ENCODE results near the gene ANO7.

Gene ANO7

DNA sequence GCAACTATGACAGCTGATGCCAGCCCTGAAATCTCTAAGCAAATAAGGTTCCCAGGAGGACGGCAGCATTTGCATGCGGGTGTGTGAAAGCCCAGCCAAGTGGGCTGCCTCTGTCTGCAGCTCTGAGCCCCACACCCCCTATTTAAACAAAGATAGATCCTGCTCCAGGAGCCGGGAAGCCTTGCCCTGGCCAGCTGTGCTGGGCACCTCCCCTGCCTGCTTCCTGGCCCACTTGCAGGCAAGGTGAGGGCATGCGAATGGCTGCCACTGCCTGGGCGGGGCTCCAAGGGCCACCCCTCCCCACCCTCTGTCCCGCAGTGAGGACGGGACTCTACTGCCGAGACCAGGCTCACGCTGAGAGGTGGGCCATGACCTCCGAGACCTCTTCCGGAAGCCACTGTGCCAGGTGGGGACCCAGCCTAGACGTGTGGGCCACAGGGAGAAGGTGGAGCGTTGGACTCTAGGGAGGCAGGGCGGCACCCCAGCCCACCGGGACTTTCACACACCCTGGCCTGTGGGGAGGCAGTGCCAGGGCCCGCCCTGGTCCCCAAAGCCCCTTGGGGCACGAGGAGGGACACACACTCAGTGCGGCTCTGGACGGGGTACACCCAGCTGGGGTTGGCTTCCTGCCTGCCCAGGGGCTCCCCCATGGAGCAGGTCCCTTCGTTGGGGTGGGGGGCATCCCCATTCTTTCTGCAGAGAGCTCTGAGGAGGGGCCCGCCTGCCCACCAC is at the start of gene ANO7:
Gene ANO7, plus strand, starts transcription at position 317 of the 732 bp plus-strand sequence. CDS start 1,387 bp downstream, outside the sequence.
- H3K9ac ChIP-seq (ENCODE audit: low read length) = no peak within 1 kb of the TSS
- no peak within 1 kb of the TSS for H2AFZ ChIP-seq (ENCODE audit: low read length)
- H3F3A ChIP-seq (ENCODE audit: insufficient read depth, low read length) = no peaks in the 10 kb centered on the region
- no peaks in the 10 kb centered on the region for H4K20me1 ChIP-seq (ENCODE audit: insufficient read depth, low read length)
- no peaks in the 10 kb centered on the region for H3K9me3 ChIP-seq (ENCODE audit: low read length)
- H3K4me3 ChIP-seq (ENCODE audit: low read depth, low read length, poor library complexity, severe bottlenecking) = peak within 1 kb of the TSS; percentile 20
- no peaks in the 10 kb centered on the region for H3K79me2 ChIP-seq (ENCODE audit: insufficient read depth, low read length)
- no peaks in the 10 kb centered on the region for H3K36me3 ChIP-seq (ENCODE audit: insufficient read depth, low read length)
- peaks cover 10% of the 10 kb centered on the region for H3K4me1 ChIP-seq (ENCODE audit: insufficient read depth, low read length, severe bottlenecking)
- H3K27me3 ChIP-seq (ENCODE audit: insufficient read depth, low read length) = peaks cover 8% of the 10 kb centered on the region; the same call in 1 of the 2 replicates
- TF ChIP-seq CTCF (IDR thresholded peaks at IDR 0.05; ENCODE audit: low read length) = no peak
- no peak for TF ChIP-seq EZH2 (IDR thresholded peaks at IDR 0.05; ENCODE audit: borderline replicate concordance, low read length)
- peak within 1 kb of the TSS; percentile 43; the same call in 1 of the 2 replicates for H3K4me2 ChIP-seq (ENCODE audit: low read length)
- H3K9me2 ChIP-seq (ENCODE audit: low read depth, low read length) = no peaks in the 10 kb centered on the region
- no peak within 1 kb of the TSS for H3K27ac ChIP-seq (ENCODE audit: low read depth, low read length, poor library complexity, severe bottlenecking)

GRCh38 chr2:241139531-241140444 is 48.7 kb upstream of the ANO7 start:
- Histone ChIP-seq H3K4me2 (ENCODE audit: low read length) (no peak overlapping the region), H4K20me1 (ENCODE audit: insufficient read depth, low read length) (no peaks in the 10 kb centered on the region), H3F3A (ENCODE audit: insufficient read depth, low read length) (no peaks in the 10 kb centered on the region), H3K27me3 (ENCODE audit: insufficient read depth, low read length) (no peaks in the 10 kb centered on the region), H3K4me1 (ENCODE audit: insufficient read depth, low read length, severe bottlenecking) (no peaks in the 10 kb centered on the region), H2AFZ (ENCODE audit: low read length) (no peak overlapping the region), H3K9me2 (ENCODE audit: low read depth, low read length) (no peaks in the 10 kb centered on the region), H3K36me3 (ENCODE audit: insufficient read depth, low read length) (peaks cover 73% of the 10 kb centered on the region), H3K9me3 (ENCODE audit: low read length) (no peaks in the 10 kb centered on the region), H3K79me2 (ENCODE audit: insufficient read depth, low read length) (no peaks in the 10 kb centered on the region), H3K27ac (ENCODE audit: low read depth, low read length, poor library complexity, severe bottlenecking) (no peak overlapping the region), H3K4me3 (ENCODE audit: low read depth, low read length, poor library complexity, severe bottlenecking) (no peak overlapping the region), H3K9ac (ENCODE audit: low read length) (no peak overlapping the region)
- no peak for TF ChIP-seq EZH2 (IDR thresholded peaks at IDR 0.05; ENCODE audit: borderline replicate concordance, low read length)
- TF ChIP-seq CTCF (IDR thresholded peaks at IDR 0.05; ENCODE audit: low read length) = no peak

DNA sequence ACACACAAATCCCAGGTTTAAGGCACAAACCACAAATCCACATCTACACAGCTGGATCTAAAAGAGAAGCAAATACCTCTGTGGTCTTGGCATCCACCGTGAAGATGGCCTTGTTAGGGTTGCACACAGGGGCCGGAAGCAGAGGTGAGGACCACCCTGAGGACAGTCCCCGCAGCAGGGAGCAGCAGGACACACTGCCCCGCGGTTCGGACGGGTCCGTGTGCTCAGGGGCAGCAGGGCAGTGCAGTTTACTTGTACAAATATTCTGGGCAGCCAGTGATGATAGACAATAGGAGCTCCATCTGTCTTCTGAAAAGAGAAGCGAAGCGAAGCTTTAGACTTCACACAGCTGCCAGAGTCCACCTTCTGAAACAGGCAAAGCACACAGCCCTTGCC is 48.0 kb upstream of the ANO7 start:
- Histone ChIP-seq H3K27me3 (ENCODE audit: insufficient read depth, low read length) (no peaks in the 10 kb centered on the region), H3K4me3 (ENCODE audit: low read depth, low read length, poor library complexity, severe bottlenecking) (no peak overlapping the region), H4K20me1 (ENCODE audit: insufficient read depth, low read length) (no peaks in the 10 kb centered on the region), H3K9me2 (ENCODE audit: low read depth, low read length) (no peaks in the 10 kb centered on the region), H2AFZ (ENCODE audit: low read length) (no peak overlapping the region), H3K79me2 (ENCODE audit: insufficient read depth, low read length) (no peaks in the 10 kb centered on the region), H3K36me3 (ENCODE audit: insufficient read depth, low read length) (peaks cover 67% of the 10 kb centered on the region), H3F3A (ENCODE audit: insufficient read depth, low read length) (no peaks in the 10 kb centered on the region), H3K4me1 (ENCODE audit: insufficient read depth, low read length, severe bottlenecking) (no peaks in the 10 kb centered on the region), H3K4me2 (ENCODE audit: low read length) (no peak overlapping the region), H3K9ac (ENCODE audit: low read length) (no peak overlapping the region), H3K9me3 (ENCODE audit: low read length) (no peaks in the 10 kb centered on the region), H3K27ac (ENCODE audit: low read depth, low read length, poor library complexity, severe bottlenecking) (no peak overlapping the region)
- TF ChIP-seq EZH2 (IDR thresholded peaks at IDR 0.05; ENCODE audit: borderline replicate concordance, low read length) = no peak
- no peak for TF ChIP-seq CTCF (IDR thresholded peaks at IDR 0.05; ENCODE audit: low read length)
